SK-N-SH treated with all-trans-retinoic acid at 6 μM for 48 hours (cell line): ENCODE results near the gene CAMTA2.

ENCODE experiments used
- CREB5 ChIP-seq: fragments of 250-450 bp; sonication (Bioruptor Pico); IDR thresholded peaks from 2 replicates; pipeline ENCODE4 v1.5.1; 2020; ENCODE audit warnings: low read depth, mild to moderate bottlenecking, moderate library complexity
- TCF4 ChIP-seq: fragments of 250-450 bp; sonication (Bioruptor Pico); IDR thresholded peaks from 2 replicates; pipeline ENCODE4 v1.8.0; 2021; ENCODE audit warnings: mild to moderate bottlenecking, moderate library complexity, borderline replicate concordance
- TOX ChIP-seq: fragments of 250-450 bp; sonication (Bioruptor Pico); IDR thresholded peaks from 2 replicates; pipeline ENCODE4 v1.8.0; 2021; ENCODE audit warnings: mild to moderate bottlenecking, moderate library complexity, borderline replicate concordance
- TSHZ2 ChIP-seq: fragments of 250-450 bp; sonication (Bioruptor Pico); IDR thresholded peaks from 2 replicates; pipeline ENCODE4 v1.5.0; 2020; ENCODE audit warnings: mild to moderate bottlenecking, moderate library complexity
- ZNF8 ChIP-seq: fragments of 450-650 bp; formaldehyde crosslinking; IDR thresholded peaks from 2 replicates; pipeline ENCODE4 v1.5.0; 2020; ENCODE audit warnings: mild to moderate bottlenecking, moderate library complexity

- TF ChIP-seq TOX (CRISPR knock-in tag) (no peak), CREB5 (CRISPR knock-in tag) (no peak), TCF4 (no peak), TSHZ2 (CRISPR knock-in tag) (no peak), ZNF8 (no peak)
Measured at GRCh38 chr17:5033352-5034015, 46.0 kb upstream of the CAMTA2 start.
